Neural cell (in vitro differentiated cells): ENCODE data around the gene HOXC10.

Experiments
- EZH2 ChIP-seq: fragments of 200-600, 300-800 bp; shearing (Covaris generic), sonication (generic); IDR thresholded peaks from 2 replicates; pipeline ENCODE4 v1.6.1; 2014; ENCODE audit warnings: antibody characterized with exemption, low read length, borderline replicate concordance, mild to moderate bottlenecking; ENCODE audit not compliant: insufficient read depth, poor library complexity, severe bottlenecking
- TF ChIP-seq, protein P1 (sequence below): fragments of 450-650 bp; IDR thresholded peaks from 2 replicates; pipeline ENCODE4 v1.5.1; 2014; ENCODE audit warnings: antibody characterized with exemption, mild to moderate bottlenecking, moderate library complexity; ENCODE audit not compliant: poor library complexity, severe bottlenecking

DNA sequence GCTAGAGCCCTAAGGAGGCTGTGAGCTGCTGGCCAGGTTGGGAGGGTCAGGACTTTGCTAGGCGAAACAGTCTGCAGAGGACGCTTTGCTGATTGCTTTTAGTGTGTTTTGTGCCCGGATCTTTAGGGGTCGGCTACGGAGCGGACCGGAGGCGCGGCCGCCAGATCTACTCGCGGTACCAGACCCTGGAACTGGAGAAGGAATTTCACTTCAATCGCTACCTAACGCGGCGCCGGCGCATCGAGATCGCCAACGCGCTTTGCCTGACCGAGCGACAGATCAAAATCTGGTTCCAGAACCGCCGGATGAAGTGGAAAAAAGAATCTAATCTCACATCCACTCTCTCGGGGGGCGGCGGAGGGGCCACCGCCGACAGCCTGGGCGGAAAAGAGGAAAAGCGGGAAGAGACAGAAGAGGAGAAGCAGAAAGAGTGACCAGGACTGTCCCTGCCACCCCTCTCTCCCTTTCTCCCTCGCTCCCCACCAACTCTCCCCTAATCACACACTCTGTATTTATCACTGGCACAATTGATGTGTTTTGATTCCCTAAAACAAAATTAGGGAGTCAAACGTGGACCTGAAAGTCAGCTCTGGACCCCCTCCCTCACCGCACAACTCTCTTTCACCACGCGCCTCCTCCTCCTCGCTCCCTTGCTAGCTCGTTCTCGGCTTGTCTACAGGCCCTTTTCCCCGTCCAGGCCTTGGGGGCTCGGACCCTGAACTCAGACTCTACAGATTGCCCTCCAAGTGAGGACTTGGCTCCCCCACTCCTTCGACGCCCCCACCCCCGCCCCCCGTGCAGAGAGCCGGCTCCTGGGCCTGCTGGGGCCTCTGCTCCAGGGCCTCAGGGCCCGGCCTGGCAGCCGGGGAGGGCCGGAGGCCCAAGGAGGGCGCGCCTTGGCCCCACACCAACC lies 44.8 kb downstream of the HOXC10 start:
- TF ChIP-seq EZH2 = peak; percentile 43
- TF ChIP-seq, protein P1, sequence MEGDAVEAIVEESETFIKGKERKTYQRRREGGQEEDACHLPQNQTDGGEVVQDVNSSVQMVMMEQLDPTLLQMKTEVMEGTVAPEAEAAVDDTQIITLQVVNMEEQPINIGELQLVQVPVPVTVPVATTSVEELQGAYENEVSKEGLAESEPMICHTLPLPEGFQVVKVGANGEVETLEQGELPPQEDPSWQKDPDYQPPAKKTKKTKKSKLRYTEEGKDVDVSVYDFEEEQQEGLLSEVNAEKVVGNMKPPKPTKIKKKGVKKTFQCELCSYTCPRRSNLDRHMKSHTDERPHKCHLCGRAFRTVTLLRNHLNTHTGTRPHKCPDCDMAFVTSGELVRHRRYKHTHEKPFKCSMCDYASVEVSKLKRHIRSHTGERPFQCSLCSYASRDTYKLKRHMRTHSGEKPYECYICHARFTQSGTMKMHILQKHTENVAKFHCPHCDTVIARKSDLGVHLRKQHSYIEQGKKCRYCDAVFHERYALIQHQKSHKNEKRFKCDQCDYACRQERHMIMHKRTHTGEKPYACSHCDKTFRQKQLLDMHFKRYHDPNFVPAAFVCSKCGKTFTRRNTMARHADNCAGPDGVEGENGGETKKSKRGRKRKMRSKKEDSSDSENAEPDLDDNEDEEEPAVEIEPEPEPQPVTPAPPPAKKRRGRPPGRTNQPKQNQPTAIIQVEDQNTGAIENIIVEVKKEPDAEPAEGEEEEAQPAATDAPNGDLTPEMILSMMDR = no peak
